K562 (cell line): ENCODE results near the gene EAF2. TPM values are rescaled to one million over a fixed set of nuclear protein-coding genes. Genes with fewer than 3 reads are reported as not detected.

Experiments
- ATAC-seq: fragments of 200-7000 bp; cut with Tn5 transposase; 3 replicates; pipeline ENCODE4 v1.9.1; 2020; ENCODE audit warnings: moderate library complexity
- BruUV-seq: library from RNA; stranded (reverse); fragments of 400-500 nt; replicated peaks from 2 replicates; lab custom pipeline; 2021; lab: Mats Ljungman, UMichigan
- CTCF ChIA-PET: fragments of 300-600 bp; formaldehyde crosslinking; extraction: SDS; loops from one replicate; lab custom pipeline; 2021; ENCODE audit warnings: low intra/inter-chr PET ratio; lab: Yijun Ruan, JAX
- POLR2A ChIA-PET: fragments of 300-600, 350-650 bp; sonication (Branson Sonifier 250); formaldehyde crosslinking; extraction: SDS; loops from one replicate; lab custom pipeline; 2021; ENCODE audit warnings: antibody characterized with exemption, inconsistent platforms; lab: Yijun Ruan, JAX
- DNase-seq, 4 experiments: peaks; one replicate each; pipeline versions ENCODE4 v3.0.0 to v3.0.0-alpha.2; 2011 to 2018; ENCODE audit warnings: low spot score in 3 of 4, mixed read lengths in 3 of 4; ENCODE audit errors: extremely low read depth in 1 of 4
- FAIRE-seq: peaks from 2 replicates; lab custom pipeline; 2011; peaks lifted over from hg19 to GRCh38; lab: Jason Lieb, UNC
- H2AFZ ChIP-seq: 2 replicates; pipeline ENCODE4 v1.6.0; 2011; ENCODE audit warnings: low read depth, low read length, control low read depth, inconsistent platforms
- H3K27ac ChIP-seq: fragments of 200-600 bp; 3 replicates; pipeline ENCODE4 v1.8.0; 2011; ENCODE audit warnings: low read depth, mild to moderate bottlenecking, control low read depth, inconsistent platforms, low read length, moderate library complexity, mixed read lengths; ENCODE audit errors: extremely low read depth
- H3K27me3 ChIP-seq, 2 experiments: fragments of 300-600 bp in 1 of 2; 2 replicates in 1 of 2; 3 replicates in 1 of 2; pipeline versions ENCODE4 v1.6.0 to v1.8.0; 2011; ENCODE audit warnings: inconsistent platforms in 2 of 2, low read length in 2 of 2, mild to moderate bottlenecking in 1 of 2, mixed read lengths in 1 of 2, moderate library complexity in 1 of 2; ENCODE audit not compliant: control insufficient read depth in 2 of 2, insufficient read depth in 2 of 2
- H3K36me3 ChIP-seq: fragments of 300-600 bp; 3 replicates; pipeline ENCODE4 v1.8.0; 2011; ENCODE audit warnings: mild to moderate bottlenecking, low read length, inconsistent platforms; ENCODE audit not compliant: control insufficient read depth, insufficient read depth
- H3K4me1 ChIP-seq, 2 experiments: fragments of 200-600 bp in 1 of 2; replicated peaks in 1 of 2; 2 replicates in 1 of 2; 3 replicates in 1 of 2; pipeline versions ENCODE4 v1.5.1 to v1.8.0; 2011; ENCODE audit warnings: inconsistent platforms in 2 of 2, low read length in 2 of 2, mild to moderate bottlenecking in 1 of 2, mixed read lengths in 1 of 2, moderate library complexity in 1 of 2; ENCODE audit not compliant: control insufficient read depth in 2 of 2, insufficient read depth in 2 of 2
- H3K4me2 ChIP-seq: 2 replicates; pipeline ENCODE4 v1.6.1; 2011; ENCODE audit warnings: low read length, control low read depth, inconsistent platforms, mixed read lengths; ENCODE audit not compliant: insufficient read depth
- H3K4me3 ChIP-seq: fragments of 200-600 bp; sonication (generic), shearing (Covaris generic); 2 replicates; pipeline ENCODE4 v1.5.1; 2016; ENCODE audit warnings: control low read depth, inconsistent platforms
- H3K79me2 ChIP-seq: fragments of 200-600 bp; 3 replicates; pipeline ENCODE4 v1.8.0; 2011; ENCODE audit warnings: low read length, inconsistent platforms; ENCODE audit not compliant: control insufficient read depth, insufficient read depth
- H3K9ac ChIP-seq, 2 experiments: 2 replicates each; pipeline versions ENCODE4 v1.6.0 to v1.6.1; 2011; ENCODE audit warnings: low read depth in 2 of 2, low read length in 2 of 2, control low read depth in 1 of 2, inconsistent platforms in 1 of 2, mild to moderate bottlenecking in 1 of 2, mixed read lengths in 1 of 2; ENCODE audit not compliant: insufficient read depth in 1 of 2
- H3K9me1 ChIP-seq: one replicate; pipeline ENCODE4 v1.6.0; 2011; ENCODE audit warnings: inconsistent platforms, mild to moderate bottlenecking, low read length, moderate library complexity; ENCODE audit not compliant: control insufficient read depth, insufficient read depth
- H3K9me3 ChIP-seq: replicated peaks from 2 replicates; pipeline ENCODE4 v1.5.1; 2011; ENCODE audit warnings: low read depth, low read length, inconsistent platforms; ENCODE audit not compliant: control insufficient read depth, insufficient read depth
- H4K20me1 ChIP-seq: replicated peaks from 2 replicates; pipeline ENCODE4 v1.6.1; 2011; ENCODE audit warnings: low read length, inconsistent platforms, mixed read lengths; ENCODE audit not compliant: control insufficient read depth, insufficient read depth
- PRMT5 ChIP-seq: sonication (generic); formaldehyde crosslinking; IDR thresholded peaks from 2 replicates; pipeline ENCODE4 v1.5.0; 2020; ENCODE audit warnings: missing genetic modification reagents
- WGBS: fragments of 100-300 bp; shearing (Covaris generic); methylation state at CpG from one replicate; pipeline ENCODE4 v1.1.6; 2016; ENCODE audit warnings: low coverage, mixed read lengths; ENCODE audit not compliant: insufficient coverage; ENCODE audit errors: missing lambda C conversion rate; 5-methylcytosine and 5-hydroxymethylcytosine counted together
- in situ Hi-C: fragments of 300-500 bp; cut with MboI; formaldehyde crosslinking; loops from 4 replicates; pipeline ENCODE4 v1.15.0; 2018; ENCODE audit warnings: inconsistent platforms, mixed read lengths
- intact Hi-C: fragments of 100-400 bp; cut with micrococcal nuclease; formaldehyde crosslinking; loops from 2 replicates; pipeline ENCODE4 v1.14.2; 2022
- polyA plus RNA-seq, 8 experiments: library from polyadenylated mRNA; depleted of rRNA in 4 of 8; stranded (reverse) in 5 of 8; unstranded in 3 of 8; fragments of >200 nt; fragmentation: Nextera tagmentation in 2 of 8; fragmentation: Illumina TruSeq in 1 of 8; extraction: Ambion mirVana in 2 of 8; extraction: Trizol in 1 of 8; gene quantifications; 2 replicates each; pipeline versions ENCODE4 v1.2.1 to v1.2.3, GENCODE V29; 2011 to 2014; ENCODE audit warnings: inconsistent platforms in 1 of 8, missing spikeins in 1 of 8
- total RNA-seq, 7 experiments: library from RNA; depleted of rRNA in 6 of 7; stranded (reverse); fragments of >200 nt in 6 of 7; fragmentation: Illumina TruSeq in 2 of 7; extraction: Trizol in 2 of 7; gene quantifications; 2 replicates each; pipeline versions ENCODE4 v1.2.1 to v1.2.3, GENCODE V29; 2011 to 2021; ENCODE audit warnings: low replicate concordance in 1 of 7
- TF ChIP-seq, protein P1 (sequence below), 2 experiments: IDR thresholded peaks in 1 of 2; conservative IDR thresholded peaks in 1 of 2; 2 replicates each; pipeline ENCODE4 v1.6.1; 2016; ENCODE audit warnings: low read depth in 2 of 2, mild to moderate bottlenecking in 1 of 2, missing compliant biosample characterization in 1 of 2, missing genetic modification characterization in 1 of 2, moderate library complexity in 1 of 2
- TF ChIP-seq, protein P2 (sequence below): fragments of 250-450 bp; sonication (Bioruptor Pico); IDR thresholded peaks from 2 replicates; pipeline ENCODE4 v1.5.1; 2021; ENCODE audit warnings: mild to moderate bottlenecking
- TF ChIP-seq, protein P3 (sequence below): sonication (generic); formaldehyde crosslinking; IDR thresholded peaks from 2 replicates; pipeline ENCODE4 v1.8.1; 2023; ENCODE audit warnings: mild to moderate bottlenecking, missing genetic modification reagents

EAF2 gene
- total and polyA plus RNA-seq, 9 of the 15 experiments (the other 6 are each of a cell fraction or from before 2014, with no cell fraction given), result 3.8 to 17.3 (median 6.9) TPM

DNA sequence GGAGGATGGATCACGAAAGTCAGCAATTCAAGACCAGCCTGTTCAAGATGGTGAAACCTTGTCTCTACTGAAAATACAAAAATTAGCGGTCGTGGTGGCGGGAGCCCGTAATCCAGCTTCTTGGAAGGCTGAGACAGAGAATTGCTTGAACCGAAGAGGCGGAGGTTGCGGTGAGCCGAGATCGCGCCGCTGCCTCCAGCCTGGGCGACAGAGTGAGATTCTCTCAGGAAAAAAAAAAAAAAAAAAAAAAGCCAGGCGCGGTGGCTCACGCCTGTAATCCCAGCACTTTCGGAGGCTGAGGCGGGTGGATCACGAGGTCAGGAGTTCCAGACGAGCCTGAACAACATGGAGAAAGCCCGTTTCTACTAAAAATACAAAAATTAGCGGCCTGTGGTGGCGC lies 5.0 kb downstream of the EAF2 start:
- H3K79me2 ChIP-seq, result peaks cover 3% of the 10 kb centered on the region; the same call in 1 of the 3 replicates
- POLR2A ChIA-PET, result no interaction called here

DNA sequence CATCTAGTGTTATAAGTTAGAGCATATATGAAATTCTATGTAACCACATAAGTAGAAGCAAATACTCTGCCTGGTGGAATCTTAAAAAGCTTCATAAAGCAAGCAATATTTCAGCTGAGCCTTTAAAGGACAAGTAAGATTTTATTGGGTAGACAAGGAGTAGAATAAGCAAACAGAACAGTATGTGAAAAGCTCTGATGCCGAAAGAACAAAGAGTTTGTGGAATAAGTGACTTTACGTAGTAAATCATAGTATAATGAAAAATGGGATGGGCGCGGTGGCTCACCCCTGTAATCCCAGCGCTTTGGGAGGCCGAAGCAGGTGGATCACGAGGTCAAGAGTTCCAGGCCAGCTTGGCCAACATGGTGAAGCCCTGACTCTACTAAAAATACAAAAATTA lies 9.9 kb downstream of the EAF2 start:
- H3K9me3 ChIP-seq, result no peaks in the 10 kb centered on the region
- H3K9ac ChIP-seq, result no peak overlapping the region
- no peaks in the 10 kb centered on the region for H3K79me2 ChIP-seq
- FAIRE-seq, result no peak
- TF ChIP-seq, protein P1, sequence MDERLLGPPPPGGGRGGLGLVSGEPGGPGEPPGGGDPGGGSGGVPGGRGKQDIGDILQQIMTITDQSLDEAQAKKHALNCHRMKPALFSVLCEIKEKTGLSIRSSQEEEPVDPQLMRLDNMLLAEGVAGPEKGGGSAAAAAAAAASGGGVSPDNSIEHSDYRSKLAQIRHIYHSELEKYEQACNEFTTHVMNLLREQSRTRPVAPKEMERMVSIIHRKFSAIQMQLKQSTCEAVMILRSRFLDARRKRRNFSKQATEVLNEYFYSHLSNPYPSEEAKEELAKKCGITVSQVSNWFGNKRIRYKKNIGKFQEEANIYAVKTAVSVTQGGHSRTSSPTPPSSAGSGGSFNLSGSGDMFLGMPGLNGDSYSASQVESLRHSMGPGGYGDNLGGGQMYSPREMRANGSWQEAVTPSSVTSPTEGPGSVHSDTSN (CRISPR knock-in tag; IDR thresholded peaks at IDR 0.05; ENCODE audit: low read depth), result no peak
- TF ChIP-seq, protein P1 (tag; conservative IDR thresholded peaks at IDR 0.05; ENCODE audit: low read depth), result no peak
- TF ChIP-seq, protein P2, sequence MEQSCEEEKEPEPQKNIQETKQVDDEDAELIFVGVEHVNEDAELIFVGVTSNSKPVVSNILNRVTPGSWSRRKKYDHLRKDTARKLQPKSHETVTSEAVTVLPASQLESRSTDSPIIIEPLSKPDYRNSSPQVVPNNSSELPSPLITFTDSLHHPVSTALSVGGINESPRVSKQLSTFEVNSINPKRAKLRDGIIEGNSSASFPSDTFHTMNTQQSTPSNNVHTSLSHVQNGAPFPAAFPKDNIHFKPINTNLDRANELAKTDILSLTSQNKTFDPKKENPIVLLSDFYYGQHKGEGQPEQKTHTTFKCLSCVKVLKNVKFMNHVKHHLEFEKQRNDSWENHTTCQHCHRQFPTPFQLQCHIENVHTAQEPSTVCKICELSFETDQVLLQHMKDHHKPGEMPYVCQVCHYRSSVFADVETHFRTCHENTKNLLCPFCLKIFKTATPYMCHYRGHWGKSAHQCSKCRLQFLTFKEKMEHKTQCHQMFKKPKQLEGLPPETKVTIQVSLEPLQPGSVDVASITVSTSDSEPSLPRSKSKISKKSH (CRISPR knock-in tag), result no peak
- no peak overlapping the region for H3K4me3 ChIP-seq
- in situ Hi-C loops, result no loop called here
- no peaks in the 10 kb centered on the region for H3K36me3 ChIP-seq
- no peak overlapping the region for H3K4me2 ChIP-seq
- no peak overlapping the region for H3K27ac ChIP-seq
- 98% methylated on average over 5 of the region's 7 CpGs for WGBS
- H3K4me1 ChIP-seq, result no peaks in the 10 kb centered on the region
- no peak for DNase-seq
- intact Hi-C loops, result no loop called here
- ATAC-seq, result no peak
- no peaks in the 10 kb centered on the region for H3K9me1 ChIP-seq
- CTCF ChIA-PET, result no interaction called here
- no peaks in the 10 kb centered on the region for H4K20me1 ChIP-seq
- POLR2A ChIA-PET, result no interaction called here
- H2AFZ ChIP-seq, result no peak overlapping the region
- BruUV-seq, result no TSS peak
- no peaks in the 10 kb centered on the region for H3K27me3 ChIP-seq

More for the DNA sequence above, 5.0 kb downstream of the EAF2 start:
- WGBS, result 94% methylated on average over 10 of the region's 23 CpGs
- in situ Hi-C loops (no loop called here), intact Hi-C loops (no loop called here)
- BruUV-seq, result no TSS peak
- Histone ChIP-seq H3K27ac (no peak overlapping the region), H3K4me2 (no peak overlapping the region), H2AFZ (no peak overlapping the region), H3K4me3 (no peak overlapping the region), H3K9me1 (no peaks in the 10 kb centered on the region), H3K9me3 (no peaks in the 10 kb centered on the region), H3K9ac (no peak overlapping the region), H4K20me1 (no peaks in the 10 kb centered on the region), H3K36me3 (no peaks in the 10 kb centered on the region), H3K4me1 (no peaks in the 10 kb centered on the region), H3K27me3 (no peaks in the 10 kb centered on the region)
- no peak for ATAC-seq
- DNase-seq, result no peak
- TF ChIP-seq PRMT5, result no peak
- TF ChIP-seq, protein P3, sequence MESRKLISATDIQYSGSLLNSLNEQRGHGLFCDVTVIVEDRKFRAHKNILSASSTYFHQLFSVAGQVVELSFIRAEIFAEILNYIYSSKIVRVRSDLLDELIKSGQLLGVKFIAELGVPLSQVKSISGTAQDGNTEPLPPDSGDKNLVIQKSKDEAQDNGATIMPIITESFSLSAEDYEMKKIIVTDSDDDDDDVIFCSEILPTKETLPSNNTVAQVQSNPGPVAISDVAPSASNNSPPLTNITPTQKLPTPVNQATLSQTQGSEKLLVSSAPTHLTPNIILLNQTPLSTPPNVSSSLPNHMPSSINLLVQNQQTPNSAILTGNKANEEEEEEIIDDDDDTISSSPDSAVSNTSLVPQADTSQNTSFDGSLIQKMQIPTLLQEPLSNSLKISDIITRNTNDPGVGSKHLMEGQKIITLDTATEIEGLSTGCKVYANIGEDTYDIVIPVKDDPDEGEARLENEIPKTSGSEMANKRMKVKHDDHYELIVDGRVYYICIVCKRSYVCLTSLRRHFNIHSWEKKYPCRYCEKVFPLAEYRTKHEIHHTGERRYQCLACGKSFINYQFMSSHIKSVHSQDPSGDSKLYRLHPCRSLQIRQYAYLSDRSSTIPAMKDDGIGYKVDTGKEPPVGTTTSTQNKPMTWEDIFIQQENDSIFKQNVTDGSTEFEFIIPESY (CRISPR knock-in tag), result peak; percentile 89
- no peak for FAIRE-seq
- CTCF ChIA-PET, result no interaction called here
